Kidney (tissue), 14 donors: ENCODE data around the gene NPRL2. TPM values are rescaled to one million over a fixed set of nuclear protein-coding genes. Genes with fewer than 3 reads are reported as not detected.
A peak's percentile ranks its signal among the peaks of the same experiment; 100 is the strongest.

Source experiments
- DNase-seq, 5 donors: peaks; one replicate each; pipeline ENCODE4 v3.0.0-alpha.2; 2013 to 2020
- FAIRE-seq: peaks from 2 replicates; lab custom pipeline; 2012; peaks lifted over from hg19 to GRCh38; lab: Jason Lieb, UNC
- H3K27ac ChIP-seq, 2 donors: one replicate each; pipeline ENCODE4 v1.7.0; 2013; ENCODE audit warnings: low read depth in 2 of 2, low read length in 2 of 2, inconsistent platforms in 1 of 2
- H3K27me3 ChIP-seq: one replicate; pipeline ENCODE4 v1.7.1; 2013; ENCODE audit warnings: low read length, inconsistent platforms; ENCODE audit not compliant: control insufficient read depth, insufficient read depth
- H3K36me3 ChIP-seq, 3 donors: one replicate each; pipeline versions ENCODE4 v1.7.0 to v1.7.1; 2013; ENCODE audit warnings: low read length in 3 of 3, control low read depth in 1 of 3, inconsistent platforms in 1 of 3; ENCODE audit not compliant: insufficient read depth in 3 of 3, control insufficient read depth in 2 of 3
- H3K4me1 ChIP-seq, 3 donors: one replicate each; pipeline versions ENCODE4 v1.7.0 to v1.7.1; 2013; ENCODE audit warnings: low read length in 3 of 3, inconsistent platforms in 1 of 3, low read depth in 1 of 3; ENCODE audit not compliant: control insufficient read depth in 2 of 3, insufficient read depth in 2 of 3
- H3K4me3 ChIP-seq, 3 donors: one replicate each; pipeline versions ENCODE4 v1.7.0 to v1.8.1; 2013; ENCODE audit warnings: low read length in 3 of 3, control low read depth in 1 of 3, inconsistent platforms in 1 of 3
- H3K9ac ChIP-seq, 3 donors: one replicate each; pipeline versions ENCODE4 v1.7.0 to v1.7.1; 2013; ENCODE audit warnings: low read length in 3 of 3, control low read depth in 1 of 3, inconsistent platforms in 1 of 3
- H3K9me3 ChIP-seq, 3 donors: one replicate each; pipeline versions ENCODE4 v1.7.0 to v1.7.1; 2013; ENCODE audit warnings: low read length in 3 of 3, control low read depth in 1 of 3, inconsistent platforms in 1 of 3; ENCODE audit not compliant: control insufficient read depth in 2 of 3, insufficient read depth in 1 of 3
- CTCF ChIP-seq: IDR thresholded peaks from 3 replicates; pipeline ENCODE4 v1.5.1; 2012; ENCODE audit warnings: mild to moderate bottlenecking, moderate library complexity, borderline replicate concordance; ENCODE audit not compliant: insufficient read depth; ENCODE audit errors: extremely low read depth
- intact Hi-C: fragments of 100-400 bp; cut with DNase I; formaldehyde crosslinking; loops from one replicate; pipeline ENCODE4 v1.11.1; 2022
- polyA plus RNA-seq: library from polyadenylated mRNA; stranded (reverse); fragments of 350-450 nt; fragmentation: Illumina TruSeq; extraction: RNeasy Lipid Tissue Mini Kit (QIAGEN cat#74804); gene quantifications from one replicate; pipeline ENCODE4 v1.2.3, GENCODE V29; 2014; ENCODE audit warnings: low read depth, low replicate concordance; ENCODE audit not compliant: insufficient read depth
- total RNA-seq: library from RNA; stranded (reverse); fragmentation: NEBNext Ultra II Directional; extraction: Animal tissue kit (Norgen Biotek cat#: 25700); gene quantifications from one replicate; pipeline ENCODE4 v1.2.1, GENCODE V29; 2021
- donor health status: control.
- donor health status: control.
- donor health status: control.
- donor health status: control.
- donor health status: control.
- donor health status: DM: yes; HTN: yes; CAD: no.
- donor health status: Normal renal cell carcinoma (clear cell type).

NPRL2 gene
- total and polyA plus RNA-seq, 2 donors from 2014 or later, result 23.5 to 39.8 TPM

GRCh38 chr3:50318163-50318562 is 32.4 kb downstream of the NPRL2 start:
- Histone ChIP-seq H3K9ac (no peak overlapping the region), H3K36me3 (peaks cover 6 to 18% (median 14%) of the 10 kb centered on the region in 3 donors), H3K9me3 (no peaks in the 10 kb centered on the region), H3K27ac (no peak overlapping the region), H3K4me3 (peak overlapping the region in 1 of 3 donors; percentile 13), H3K27me3 (no peaks in the 10 kb centered on the region), H3K4me1 (peaks cover 3 to 40% (median 20%) of the 10 kb centered on the region in 3 donors)
- TF ChIP-seq CTCF, result no peak
- no peak for DNase-seq
- FAIRE-seq, result no peak
- intact Hi-C loops, result no loop called here

GRCh38 chr3:50317300-50317699 is 33.3 kb downstream of the NPRL2 start:
- FAIRE-seq, result no peak

GRCh38 chr3:50316657-50317242 is 33.8 kb downstream of the NPRL2 start:
- Histone ChIP-seq H3K27ac (peak overlapping the region; percentile 1 to 5), H3K9ac (no peak overlapping the region), H3K36me3 (peaks cover 6 to 18% (median 14%) of the 10 kb centered on the region in 3 donors), H3K27me3 (no peaks in the 10 kb centered on the region), H3K4me3 (no peak overlapping the region), H3K9me3 (no peaks in the 10 kb centered on the region), H3K4me1 (peaks cover 3 to 33% (median 20%) of the 10 kb centered on the region in 3 donors)
- TF ChIP-seq CTCF, result no peak
- DNase-seq (peak in 1 of 5 donors; percentile 96), FAIRE-seq (no peak)
- intact Hi-C loops, result no loop called here

More at GRCh38 chr3:50317300-50317699, 33.3 kb downstream of the NPRL2 start:
- Histone ChIP-seq H3K9me3 (no peaks in the 10 kb centered on the region), H3K36me3 (peaks cover 6 to 18% (median 14%) of the 10 kb centered on the region in 3 donors), H3K9ac (no peak overlapping the region), H3K27ac (peak overlapping the region in 1 of 2 donors; percentile 5), H3K4me1 (peaks cover 3 to 35% (median 20%) of the 10 kb centered on the region in 3 donors), H3K4me3 (no peak overlapping the region), H3K27me3 (no peaks in the 10 kb centered on the region)
- intact Hi-C loops, result no loop called here
- peak in 1 of 5 donors; percentile 85 for DNase-seq
- TF ChIP-seq CTCF, result no peak
